Measurements from ENCODE around the gene CBX5. TPM values are rescaled to one million over a fixed set of nuclear protein-coding genes. Genes with fewer than 3 reads are reported as not detected.

CBX5 gene
- total and polyA plus RNA-seq, 9 of the 15 experiments (the other 6 are each of a cell fraction or from before 2014, with no cell fraction given), result 32.6 to 102 (median 59.2) TPM

GRCh38 chr12:54220092-54220557 lies 59.8 kb downstream of the CBX5 start (continued):
- TF ChIP-seq CHD7 (IDR thresholded peaks at IDR 0.05; ENCODE audit: low read depth, low read length), result no peak
- no peak for TF ChIP-seq ZNF696 (CRISPR knock-in tag; conservative IDR thresholded peaks at IDR 0.05)
- no peak for TF ChIP-seq POLR2H (tag; IDR thresholded peaks at IDR 0.05; ENCODE audit: low read depth)
- peak; percentile 81; the same call in 1 of the 2 replicates for TF ChIP-seq STAG1 (CRISPR knock-in tag; IDR thresholded peaks at IDR 0.05; ENCODE audit: borderline replicate concordance)
- TF ChIP-seq REST (IDR thresholded peaks at IDR 0.05; ENCODE audit: borderline replicate concordance), result peak; percentile 96
- TF ChIP-seq REST (CRISPR knock-in tag; IDR thresholded peaks at IDR 0.05; ENCODE audit: low read depth), result no peak
- peak; percentile 68; the same call in 1 of the 2 replicates for TF ChIP-seq NBN (IDR thresholded peaks at IDR 0.05; ENCODE audit: low read depth)
- TF ChIP-seq CBFA2T2 (conservative IDR thresholded peaks at IDR 0.05), result no peak
- TF ChIP-seq C11orf30 (IDR thresholded peaks at IDR 0.05; ENCODE audit: low read depth), result peak; percentile 79
- peak; percentile 42; the same call in 1 of the 2 replicates for TF ChIP-seq ATF7 (IDR thresholded peaks at IDR 0.05)
